HG03520 (cell line): Measurements from ENCODE around the gene FTO.

ENCODE experiments used
- ATAC-seq: cut with Tn5 transposase; IDR thresholded peaks from one replicate; pipeline ENCODE4 v1.9.1; 2021; ENCODE audit warnings: mild to moderate bottlenecking, moderate library complexity; ENCODE audit not compliant: unreplicated experiment

The FTO gene

DNA sequence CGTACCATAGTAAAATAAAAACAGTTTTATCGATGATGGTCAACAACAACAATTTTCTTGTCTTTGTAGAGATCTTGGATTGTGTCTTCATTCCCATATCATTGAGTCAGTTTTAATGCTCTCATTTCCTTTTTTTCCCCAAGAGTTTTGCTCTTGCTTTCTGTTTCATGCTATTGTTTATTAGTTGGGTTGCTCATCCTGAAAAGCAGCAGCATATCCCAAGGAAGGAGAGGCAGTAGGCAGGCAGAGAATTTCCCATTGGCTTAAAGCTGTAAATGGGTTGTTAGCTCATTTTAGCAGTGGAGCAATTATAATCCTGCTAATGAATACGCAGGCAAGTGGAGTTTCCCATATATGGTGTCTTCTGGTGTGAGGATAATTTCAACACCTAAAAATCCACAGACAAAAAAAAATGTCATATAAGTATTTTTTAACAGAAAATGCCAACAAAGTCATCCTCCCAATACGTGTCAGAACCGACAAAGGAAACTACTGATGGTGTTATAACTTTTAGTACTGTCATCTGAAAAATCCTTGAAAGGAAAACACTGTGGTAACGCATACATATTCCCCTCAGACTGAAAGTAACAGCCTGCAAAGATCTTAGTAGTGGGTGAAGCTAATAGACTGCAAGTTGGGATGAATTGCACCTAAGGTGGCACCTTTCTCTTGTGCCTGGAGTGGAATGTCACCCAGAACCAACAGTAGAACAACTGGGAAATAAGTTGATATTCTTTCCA, 218.3 kb downstream of the FTO start:
- no peak for ATAC-seq

DNA sequence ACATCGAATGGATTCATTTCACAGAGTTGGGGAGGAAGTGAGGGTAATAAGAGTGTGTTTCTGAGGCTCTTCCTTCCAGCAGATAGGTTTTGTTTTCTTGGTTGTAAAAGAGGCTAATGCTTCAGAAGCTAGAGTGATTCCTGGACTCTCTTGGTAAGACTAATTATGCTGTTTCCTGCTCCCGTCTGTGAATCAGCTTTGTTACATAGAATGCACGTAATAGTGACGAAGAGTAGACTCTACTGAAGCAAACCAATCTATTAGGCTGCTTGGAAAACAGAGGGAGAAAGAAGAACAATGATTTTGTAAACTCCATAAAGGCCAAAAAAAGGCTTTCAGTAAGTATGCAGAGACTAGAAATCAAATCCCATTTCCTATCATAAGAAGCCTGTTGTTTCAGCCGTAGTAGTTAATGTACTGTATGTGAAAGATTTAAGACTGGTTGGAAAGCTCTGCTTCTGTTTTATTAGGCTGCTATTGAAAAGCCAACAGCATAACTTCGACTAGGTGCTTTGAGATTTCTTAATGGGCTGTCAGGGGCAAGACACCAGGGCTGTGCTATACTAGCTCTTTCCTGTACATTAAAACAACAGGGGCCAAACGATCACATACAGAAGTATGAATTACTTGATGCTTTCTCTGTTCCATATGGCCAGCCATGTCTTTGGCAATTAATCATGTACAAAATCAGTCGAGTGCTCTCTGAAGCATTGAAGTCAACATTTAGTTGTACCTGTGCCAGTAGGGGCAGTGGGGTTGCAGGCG, 219.0 kb downstream of the FTO start:
- no peak for ATAC-seq

DNA sequence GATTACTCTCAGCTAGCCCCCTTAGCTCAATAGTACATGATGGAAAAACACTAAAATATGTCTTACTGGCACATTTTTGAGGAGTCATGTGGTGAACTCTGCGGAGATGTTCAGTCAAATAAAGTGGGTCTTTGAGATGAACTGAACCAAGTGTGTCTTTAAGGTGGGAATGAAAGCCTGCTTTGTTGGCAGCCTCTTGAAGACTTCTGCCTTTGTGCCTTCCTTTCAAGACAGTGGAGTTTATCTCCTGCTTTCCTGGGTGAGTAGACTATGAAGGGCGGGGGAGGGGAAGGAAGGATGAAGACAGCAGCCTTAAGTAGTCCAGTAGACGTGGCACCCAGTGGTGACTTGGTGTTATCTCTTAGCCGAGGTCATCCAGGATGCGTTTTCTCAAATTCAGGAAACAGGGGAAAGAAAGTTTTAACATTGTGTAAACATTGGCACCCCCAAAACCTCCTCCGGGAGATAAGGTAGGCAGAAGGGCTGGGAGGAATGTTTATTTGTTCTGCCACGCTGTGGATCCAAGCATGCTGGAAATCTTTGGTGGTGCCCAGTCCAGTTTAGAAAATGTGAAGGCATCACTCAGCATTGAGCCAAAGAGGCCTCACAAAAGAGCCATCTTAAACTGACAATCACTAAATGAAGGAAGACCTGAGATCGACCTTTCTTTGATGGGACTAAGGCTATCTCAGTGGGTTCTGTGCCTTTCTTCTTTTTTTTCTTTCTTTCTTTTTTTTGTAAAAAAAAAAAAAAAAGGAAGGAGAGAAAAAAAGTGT, 220.6 kb downstream of the FTO start:
- ATAC-seq: no peak

DNA sequence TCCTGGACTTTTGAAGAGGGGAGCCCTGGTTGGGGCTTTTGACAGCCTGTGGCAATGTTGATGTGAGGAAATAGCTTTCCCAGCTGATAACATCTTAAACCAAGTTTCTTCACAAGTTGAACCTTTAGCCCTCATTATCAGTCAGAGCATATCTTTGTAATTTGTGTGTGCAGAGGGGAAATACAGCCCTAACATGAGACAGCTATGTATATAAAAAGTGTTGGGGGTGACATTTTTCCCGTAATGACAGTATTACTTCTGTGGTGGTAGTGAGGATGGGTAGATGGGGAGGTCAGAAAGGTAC, 221.1 kb downstream of the FTO start:
- no peak for ATAC-seq

DNA sequence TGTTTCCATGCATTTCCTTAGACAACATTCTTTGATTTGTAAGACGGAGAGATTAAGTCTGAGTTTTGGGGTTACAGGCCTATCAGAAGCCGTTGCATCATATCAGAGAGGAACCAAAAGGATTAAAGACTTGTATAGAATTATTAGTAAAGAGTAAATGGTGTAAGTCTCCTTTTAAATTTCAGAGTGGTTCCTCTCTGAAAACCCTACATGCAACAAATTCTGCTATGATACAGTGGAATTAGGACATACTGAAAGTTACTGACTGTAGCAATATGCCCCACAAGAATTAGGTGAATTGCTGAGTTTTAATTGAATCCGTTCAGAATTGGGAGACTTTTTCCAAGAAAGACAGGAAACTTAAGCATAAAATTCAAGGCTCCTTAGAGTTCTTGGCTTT, 221.6 kb downstream of the FTO start:
- no peak for ATAC-seq

DNA sequence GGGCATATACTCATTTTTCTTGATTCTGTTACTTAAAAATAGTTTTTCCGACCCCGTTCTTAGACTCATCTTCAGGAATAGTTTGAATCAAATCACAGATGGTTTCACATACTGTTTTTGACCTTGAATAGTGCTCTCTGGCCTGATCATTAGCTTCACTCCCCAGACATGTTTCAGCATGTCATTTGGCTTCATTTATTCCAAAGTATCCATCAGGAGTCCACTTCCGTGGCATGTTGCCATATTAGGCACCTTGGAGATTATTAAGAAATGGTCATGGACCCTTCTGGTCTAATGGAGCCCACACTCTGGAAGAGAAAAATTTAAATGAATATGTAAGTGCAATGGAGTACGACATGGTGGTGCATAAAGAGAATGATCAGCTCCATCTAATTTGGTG, 222.3 kb downstream of the FTO start:
- no peak for ATAC-seq

DNA sequence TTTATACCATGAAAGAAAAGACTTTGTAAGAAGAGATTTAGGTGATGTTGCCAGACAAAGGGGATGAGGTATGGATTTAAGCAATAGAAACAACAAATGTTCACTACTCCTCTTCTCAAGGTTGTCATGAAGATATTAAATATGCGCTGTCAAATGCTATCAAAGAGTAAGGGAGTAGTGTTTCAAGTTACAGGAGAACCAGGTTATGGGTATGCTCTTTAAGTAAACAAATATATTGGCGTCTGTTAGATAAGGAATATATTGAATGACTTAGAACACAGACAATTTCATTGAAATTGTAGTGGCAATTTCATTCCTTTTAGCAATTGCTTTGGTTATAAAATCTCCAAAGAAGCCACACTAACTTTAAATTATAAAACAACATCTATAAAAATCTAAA, 229.0 kb downstream of the FTO start:
- no peak for ATAC-seq

DNA sequence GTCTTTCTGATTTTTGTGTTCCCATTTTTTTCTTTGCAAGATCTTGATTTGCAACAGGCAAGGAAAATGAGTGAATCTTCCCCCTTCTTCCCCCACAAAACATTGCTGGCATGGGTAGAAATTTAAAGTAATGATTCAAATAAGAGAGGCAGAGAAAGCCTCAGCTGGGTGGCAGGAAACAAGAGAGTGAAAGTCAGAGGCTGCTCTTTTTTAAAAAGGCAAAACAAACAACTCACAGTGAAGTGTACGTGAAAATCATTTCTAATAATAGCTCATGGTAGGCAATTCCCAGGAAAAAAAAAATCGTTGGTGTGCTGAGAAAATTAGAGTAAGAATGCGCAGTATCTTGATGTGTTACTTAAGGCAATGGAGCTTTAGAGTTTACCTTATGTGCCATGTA, 229.5 kb downstream of the FTO start:
- ATAC-seq: no peak

DNA sequence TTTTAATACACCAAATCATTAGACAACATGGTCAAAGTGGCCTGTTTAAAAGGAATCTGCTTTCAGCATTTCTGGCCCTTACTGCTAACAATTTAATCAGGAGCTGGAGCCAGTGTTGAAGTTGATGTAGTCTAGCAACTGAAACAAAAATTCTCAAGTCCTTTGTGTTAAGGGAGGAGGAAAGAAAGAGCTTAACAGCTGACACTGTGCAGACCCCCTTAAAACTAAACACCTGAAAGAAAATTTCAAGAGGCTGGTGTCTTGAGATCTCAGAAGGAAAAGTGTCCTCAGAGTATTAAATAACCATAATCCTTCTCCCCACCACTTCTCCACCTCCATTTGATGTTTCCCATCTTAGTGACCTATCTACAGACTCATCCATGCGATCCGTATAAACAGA, 232.1 kb downstream of the FTO start:
- no peak for ATAC-seq

DNA sequence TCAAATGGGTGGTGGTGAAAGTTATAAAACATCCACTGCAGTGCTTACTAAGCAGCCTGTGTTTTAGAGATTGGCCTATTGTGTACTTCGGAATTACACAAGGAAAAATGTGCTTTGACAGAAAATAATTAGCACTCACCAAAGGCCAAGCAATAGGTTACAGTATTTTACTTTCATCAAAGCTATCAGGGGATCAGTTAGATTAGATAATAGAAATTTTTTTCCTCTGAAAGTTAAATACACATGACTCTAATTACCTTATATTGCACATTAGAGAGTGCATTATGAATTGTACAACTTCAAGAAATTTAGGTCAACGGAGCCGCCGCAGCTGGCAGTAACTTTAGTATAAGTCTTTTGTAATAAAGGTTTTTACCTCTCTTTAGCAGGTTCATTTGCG, 232.6 kb downstream of the FTO start:
- no peak for ATAC-seq

DNA sequence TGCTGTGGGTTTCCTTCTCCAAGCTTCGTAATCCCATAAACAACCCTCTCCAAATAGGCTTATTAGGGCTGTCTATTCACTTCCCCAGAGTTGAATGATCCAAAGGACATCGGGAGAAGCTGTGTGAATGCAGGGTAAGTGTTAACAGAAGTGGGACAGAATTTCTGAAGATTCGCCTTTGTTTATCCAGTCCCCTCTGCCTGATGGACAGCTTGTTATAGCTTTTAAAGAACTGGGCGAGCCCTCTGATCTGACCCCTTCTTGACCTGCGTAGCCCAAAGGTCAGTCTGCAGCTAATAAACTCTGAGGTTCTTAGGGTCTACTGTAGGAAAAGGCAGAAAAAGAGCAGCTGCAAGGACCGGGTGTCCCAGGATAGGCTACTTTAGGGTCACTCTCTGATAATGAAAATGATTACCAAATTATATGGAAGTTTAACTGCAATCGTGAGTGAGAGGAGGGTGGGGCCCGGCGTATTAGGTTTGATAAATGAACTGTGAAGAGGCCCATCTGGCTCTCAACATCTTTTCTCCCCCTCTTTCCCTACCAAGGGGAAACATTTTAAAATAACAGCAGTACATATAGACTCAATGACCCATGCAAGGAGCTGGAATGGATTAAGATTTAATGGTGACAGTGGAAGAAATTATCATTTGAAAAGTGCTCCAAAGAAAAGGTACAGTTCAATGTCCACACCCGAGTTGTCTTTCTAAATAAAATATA, 233.4 kb downstream of the FTO start:
- no peak for ATAC-seq

DNA sequence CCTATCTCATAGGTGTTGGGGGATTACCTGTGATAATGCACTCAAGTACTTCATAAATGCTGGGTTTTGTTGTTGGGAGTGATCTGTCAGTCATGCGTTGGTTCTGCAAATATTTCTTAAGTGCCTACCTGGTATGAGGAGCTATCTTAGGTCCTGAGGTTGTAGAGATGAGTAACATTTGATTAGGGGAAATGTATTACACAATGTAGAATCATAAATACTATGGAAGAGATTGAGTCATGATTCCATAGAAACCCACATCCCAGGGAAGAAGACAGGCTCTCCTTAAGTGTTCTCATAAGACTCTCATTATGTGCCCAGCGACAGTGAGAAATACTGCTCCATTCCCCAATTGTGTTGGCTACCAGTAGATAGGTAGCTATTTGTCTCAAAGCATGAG, 240.1 kb downstream of the FTO start:
- no peak for ATAC-seq

DNA sequence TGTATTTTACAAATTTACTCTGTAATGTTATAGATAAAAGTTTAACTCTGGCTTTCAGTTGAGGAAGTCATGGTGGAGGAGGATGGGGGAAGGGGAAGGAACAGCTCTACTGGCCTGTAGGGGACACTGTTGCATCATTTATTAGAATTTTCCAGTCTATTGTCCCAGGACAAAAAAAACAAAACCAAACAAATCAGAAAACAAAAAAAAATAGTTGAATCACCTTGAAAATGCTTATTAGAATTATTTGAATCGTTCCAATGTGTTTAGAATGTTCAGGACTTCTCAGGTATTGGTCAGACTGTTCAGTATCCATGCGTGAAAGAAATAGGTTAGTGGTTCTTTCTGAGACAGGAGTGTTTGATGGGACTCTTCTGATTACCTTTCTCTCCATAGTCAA, 242.0 kb downstream of the FTO start:
- peak; percentile 45 for ATAC-seq

DNA sequence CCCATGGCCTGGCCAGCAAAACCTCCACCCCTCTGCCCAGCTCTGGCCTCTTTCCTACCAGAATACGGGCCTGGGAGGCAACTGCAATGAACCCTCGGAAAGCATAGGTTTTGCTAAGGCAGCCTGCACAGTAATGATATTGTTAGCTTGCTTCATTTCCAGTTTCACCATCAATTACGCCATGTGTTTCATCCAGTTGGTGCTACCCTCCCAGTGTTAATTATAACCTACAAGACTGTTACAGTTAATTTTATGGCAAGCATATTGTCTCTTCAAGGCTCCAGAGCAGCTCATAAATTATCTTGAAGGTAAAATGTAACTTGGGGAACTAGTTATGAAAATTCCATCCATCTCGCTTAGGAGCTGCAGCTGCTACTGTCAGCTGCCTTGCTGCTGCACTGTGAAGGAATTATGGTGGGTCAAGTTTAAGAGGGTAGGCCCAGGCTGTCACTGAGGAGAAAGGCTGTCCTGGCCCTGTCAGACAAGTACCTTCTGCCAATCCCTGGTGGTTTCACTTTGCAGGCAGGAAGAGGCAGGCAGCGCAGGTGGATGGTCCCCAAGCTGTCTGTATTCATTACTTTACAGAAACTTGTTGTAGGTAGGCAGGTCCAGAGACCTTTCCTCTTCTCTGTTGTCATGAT, 242.9 kb downstream of the FTO start:
- ATAC-seq: no peak

DNA sequence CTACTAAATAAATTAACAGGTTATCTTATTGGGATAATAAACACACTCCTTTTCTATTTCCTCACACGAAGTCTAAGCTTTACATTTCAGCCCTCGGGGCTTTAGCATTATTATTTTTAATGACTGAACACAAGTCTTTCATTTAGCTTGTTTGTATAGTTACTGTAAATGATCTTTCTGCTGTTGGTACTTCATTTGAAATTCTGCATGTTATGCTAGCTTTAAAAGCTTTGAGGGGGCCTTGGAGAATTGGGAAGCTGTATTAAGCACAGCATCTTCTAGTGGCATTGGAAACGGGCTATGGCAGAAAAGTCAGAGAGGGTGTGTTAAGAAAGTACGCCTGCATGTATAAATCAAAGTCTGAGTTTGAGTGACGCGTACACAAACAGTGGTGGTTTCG, 243.7 kb downstream of the FTO start:
- ATAC-seq: no peak

DNA sequence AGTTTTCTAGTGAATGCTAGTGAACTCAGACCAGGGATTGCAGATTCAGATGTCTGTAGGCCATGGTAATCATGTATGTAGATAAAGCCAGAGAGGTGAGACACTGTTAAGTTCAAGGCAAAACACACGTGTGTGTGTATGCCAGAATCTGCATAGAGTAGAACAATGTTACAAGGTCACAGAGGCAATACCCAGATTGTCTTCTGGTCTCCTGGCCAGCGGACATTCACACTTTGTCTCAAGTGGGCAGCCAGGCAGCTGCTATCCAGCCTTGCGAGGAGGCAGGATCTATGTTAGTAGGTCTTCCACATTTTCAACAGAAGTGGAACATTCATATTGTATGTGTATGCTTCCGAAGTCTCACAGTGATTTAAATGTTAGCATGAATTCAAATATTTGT, 244.4 kb downstream of the FTO start:
- no peak for ATAC-seq

DNA sequence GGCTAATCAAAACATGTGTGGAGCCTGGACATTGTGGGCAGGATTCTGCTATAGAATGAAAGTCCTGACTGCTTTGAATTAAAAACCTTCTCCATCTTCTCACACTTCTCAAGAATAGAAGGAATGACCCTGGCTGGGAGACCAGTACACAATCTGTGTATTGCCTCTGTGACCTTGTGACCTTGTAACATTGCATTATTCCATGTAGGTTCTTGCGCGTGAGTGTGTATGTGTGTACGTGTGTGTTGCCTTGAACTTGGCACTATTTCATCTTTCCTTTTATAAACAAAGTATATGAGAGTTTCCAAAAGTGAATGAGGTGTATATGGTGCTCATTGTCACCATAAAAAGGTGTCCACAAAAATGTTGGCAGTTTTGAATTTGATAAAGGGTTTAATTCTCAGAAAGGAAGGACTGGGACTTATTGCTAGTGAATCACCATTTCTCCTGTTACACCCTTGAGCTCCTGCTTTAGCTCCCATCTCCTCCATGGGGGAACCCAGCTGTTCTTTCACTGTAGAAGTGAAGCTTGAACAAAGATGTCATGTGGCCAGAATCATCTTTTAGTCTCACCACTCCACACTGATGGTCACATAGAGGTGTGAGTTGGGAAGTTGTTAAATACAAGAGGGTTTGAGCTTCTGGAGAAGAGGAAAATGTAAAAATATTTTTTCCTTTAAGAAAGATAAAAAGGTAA, 244.9 kb downstream of the FTO start:
- ATAC-seq: no peak

DNA sequence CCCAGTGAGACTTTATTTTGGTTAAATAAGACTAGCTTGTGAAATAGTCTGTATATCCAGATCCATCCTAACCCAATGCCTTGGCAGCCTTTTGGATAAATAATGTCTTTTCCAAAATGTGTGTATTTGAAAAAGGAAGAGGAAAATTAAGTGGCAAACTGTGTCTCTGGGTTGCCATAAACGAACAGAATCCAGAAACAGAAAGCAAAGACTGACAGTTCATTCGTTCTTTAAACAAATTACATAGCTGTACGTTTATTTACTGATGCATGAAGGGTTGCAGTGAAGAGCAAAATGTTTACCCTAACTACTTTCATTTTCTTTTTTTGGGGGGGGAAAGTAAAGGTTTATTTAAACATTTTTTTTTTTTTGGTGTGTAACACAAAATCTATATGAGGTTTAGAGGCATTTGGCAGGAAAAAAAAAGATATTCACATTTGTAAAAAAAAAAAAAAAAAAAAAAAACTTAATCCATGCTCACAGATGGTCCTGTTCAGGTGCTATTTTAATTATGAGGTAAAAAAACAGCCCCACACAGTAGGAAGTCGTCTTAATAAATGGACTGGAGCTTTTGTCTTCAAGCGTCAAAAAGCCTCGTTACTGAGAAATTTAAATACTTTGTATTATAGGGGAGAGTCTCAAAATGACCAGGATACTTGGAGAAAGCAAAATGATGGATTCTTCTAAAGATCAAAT, 245.9 kb downstream of the FTO start:
- ATAC-seq: no peak

DNA sequence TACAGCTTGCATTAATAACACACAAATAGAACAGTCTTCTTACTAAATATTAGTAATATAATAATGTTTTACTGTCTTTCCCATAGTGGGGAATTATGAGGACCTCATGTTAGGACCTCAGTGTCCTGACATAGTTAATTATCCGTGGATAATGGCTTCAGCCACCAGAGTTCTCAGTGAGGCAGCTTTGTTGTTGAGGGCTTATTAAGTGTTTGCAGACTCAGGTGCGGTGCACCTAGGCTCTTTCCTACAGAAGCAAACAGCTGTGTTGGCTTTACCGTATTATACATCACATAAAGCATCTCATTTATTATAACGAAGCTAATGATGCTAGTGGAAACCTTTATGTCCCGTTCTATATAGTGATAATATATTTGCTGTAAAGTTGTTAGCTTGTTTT, 246.7 kb downstream of the FTO start:
- ATAC-seq: no peak
